GM18951 (cell line): ENCODE data around the gene GPHN.
"Not testable (repeated sequence)": the region's sequence is repeated elsewhere in the genome, so short reads cannot be mapped to it uniquely, and the experiment has no call there.

Experiments used
- POLR2A ChIP-seq: IDR thresholded peaks from 4 replicates; pipeline ENCODE4 v1.6.1; 2011; ENCODE audit warnings: mild to moderate bottlenecking; ENCODE audit not compliant: insufficient read length, insufficient read depth; ENCODE audit errors: extremely low read depth
- in situ Hi-C: fragments of 300-500 bp; cut with MboI; formaldehyde crosslinking; loops from one replicate; pipeline ENCODE4 v1.12.0; 2022; ENCODE audit warnings: low sequenced_read_pairs, mixed read lengths, inconsistent platforms; ENCODE audit not compliant: unreplicated experiment

The GPHN gene

GRCh38 chr14:66701813-66702212, 193.9 kb downstream of the GPHN start:
- no peak for TF ChIP-seq POLR2A
- in situ Hi-C loops: no loop called here

DNA sequence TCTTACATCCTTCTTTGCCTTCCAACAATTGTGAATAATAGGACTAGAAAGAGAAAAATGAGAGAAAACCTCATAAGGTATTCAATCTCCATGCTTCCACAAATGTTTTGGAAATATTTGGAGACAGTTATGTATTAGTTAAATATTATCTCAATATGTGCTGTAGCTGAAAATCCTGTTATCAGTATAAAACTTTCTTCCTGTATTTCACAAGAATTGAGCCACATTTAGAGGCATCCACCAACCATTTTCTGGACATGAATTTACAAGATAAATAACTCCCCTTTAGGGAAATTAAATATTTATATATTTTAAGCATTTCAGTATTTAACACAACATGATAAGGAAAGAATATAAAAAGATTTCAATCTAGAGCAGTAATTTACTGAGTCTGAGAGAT, 200.3 kb downstream of the GPHN start:
- no peak for TF ChIP-seq POLR2A
- in situ Hi-C loops: no loop called here

DNA sequence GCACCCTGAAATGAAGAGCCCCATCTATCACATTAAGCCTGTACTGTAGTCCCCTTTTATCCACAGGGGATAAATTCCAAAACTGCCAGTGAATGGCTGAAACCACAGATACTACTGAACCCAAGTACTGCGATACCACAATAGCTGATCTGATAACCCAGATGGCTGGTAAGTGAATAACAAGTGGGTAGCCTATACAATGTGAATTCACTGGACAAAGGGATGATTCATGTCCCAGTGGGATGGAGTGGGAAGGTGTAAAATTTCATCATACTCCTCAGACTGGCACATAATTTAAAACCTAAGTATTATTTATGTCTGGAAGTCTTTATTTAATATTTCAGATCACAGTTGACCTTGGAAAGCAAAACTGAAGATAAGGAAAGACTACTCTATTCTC, 201.3 kb downstream of the GPHN start:
- TF ChIP-seq POLR2A: no peak
- in situ Hi-C loops: no loop called here

DNA sequence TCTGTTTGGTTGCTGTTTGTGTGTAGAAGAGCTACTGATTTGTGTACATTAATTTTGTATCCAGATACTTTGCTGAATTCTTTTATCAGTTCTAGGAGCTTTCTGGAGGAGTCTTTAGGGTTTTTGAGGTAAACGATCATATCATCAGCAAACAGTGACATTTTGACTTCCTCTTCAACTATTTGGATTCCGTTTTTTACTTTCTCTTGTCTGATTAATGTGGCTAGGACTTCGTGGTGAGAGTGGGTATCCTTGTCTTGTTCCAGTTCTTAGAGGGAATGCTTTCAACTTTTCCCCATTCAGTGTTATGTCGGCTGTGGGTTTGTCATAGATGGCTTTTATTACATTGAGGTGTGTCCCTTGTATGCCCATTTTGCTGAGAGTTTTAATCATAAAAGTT, 206.3 kb downstream of the GPHN start:
- in situ Hi-C loops: not testable (repeated sequence)

GRCh38 chr14:66715313-66715712, 207.4 kb downstream of the GPHN start:
- in situ Hi-C loops: not testable (repeated sequence)

DNA sequence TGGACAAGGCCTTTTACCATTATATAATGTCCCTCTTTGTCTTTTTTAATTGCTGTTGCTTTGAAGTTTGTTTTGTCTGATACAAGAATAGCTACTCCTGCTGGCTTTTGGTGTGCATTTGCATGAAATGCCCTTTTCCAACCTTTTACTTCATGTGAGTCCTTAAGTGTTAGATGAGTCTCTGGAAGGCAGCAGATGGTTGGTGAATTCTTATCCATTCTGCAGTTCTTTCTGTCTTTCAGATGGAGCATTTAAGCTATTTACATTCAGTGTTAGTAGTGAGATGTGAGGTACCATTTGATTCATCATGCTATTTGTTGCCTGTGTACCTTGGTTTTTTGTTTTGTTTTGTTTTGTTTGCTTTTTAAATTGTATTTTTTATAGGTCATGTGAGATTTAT, 208.3 kb downstream of the GPHN start:
- in situ Hi-C loops: no loop called here
- no peak for TF ChIP-seq POLR2A

DNA sequence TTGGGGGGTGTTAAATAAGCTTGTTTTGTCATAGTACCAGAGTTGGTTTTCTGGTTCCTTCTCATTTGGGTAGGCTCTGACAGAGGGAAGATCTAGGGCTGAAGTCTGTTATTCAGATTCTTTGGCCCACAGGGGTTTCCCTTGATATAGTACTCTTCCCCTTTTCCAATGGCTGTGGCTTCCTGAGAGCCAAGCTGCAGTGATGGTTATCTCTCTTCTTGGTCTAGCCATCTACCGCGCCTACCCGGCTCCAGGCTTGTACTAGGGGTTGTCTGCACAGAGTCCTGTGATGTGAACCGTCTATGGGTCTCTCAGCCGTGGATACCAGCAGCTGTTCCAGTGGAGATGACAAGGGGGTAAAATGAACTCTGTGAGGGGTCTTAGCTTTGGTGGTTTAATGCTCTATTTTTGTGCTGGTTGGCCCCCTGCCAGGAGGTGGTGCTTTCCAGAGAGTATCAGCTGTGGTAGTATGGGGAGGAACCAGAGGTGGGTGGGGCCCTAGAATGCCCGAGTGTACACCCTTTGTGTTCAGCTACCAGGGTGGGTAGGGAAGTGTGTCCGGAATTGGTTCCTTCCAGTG, 209.7 kb downstream of the GPHN start:
- no peak for TF ChIP-seq POLR2A
- in situ Hi-C loops: no loop called here

DNA sequence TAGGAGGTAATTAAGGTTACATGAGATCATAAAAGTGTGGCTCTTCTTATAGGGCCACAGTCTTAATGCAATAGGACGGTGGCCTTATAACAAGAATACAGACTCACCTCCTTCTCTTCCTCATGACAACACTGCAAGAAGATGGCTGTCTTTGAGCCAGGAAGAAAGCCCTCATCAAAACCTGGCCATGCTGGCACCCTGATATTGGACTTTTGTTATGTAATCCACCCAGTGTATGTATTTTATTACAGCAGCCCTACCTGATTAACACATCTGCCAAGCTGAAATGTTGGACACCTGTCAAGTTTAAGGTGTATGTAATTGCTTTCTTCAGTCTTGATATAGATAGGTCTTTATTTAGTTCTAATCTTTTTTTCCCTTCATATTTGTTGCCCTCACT, 217.0 kb downstream of the GPHN start:
- no peak for TF ChIP-seq POLR2A
- in situ Hi-C loops: no loop called here

GRCh38 chr14:66731298-66731697, 223.4 kb downstream of the GPHN start:
- in situ Hi-C loops: not testable (repeated sequence)

DNA sequence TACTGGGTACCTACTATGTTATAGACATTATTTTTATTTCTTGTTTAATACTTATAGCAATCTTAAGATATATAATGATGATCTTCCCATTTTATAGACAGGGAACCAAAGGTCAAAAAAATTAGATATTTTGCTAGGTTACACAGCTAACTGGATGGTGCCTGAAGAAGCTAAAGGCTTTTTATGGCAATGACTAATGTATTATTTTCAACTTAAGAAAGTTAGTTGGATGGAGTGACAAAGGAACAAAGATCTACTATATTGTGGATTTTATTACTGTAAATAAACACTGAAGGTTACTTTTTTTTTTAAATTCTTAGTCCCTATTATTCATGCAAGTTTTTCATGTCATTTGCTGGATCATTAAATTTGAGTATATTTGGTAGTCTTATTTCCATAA, 227.9 kb downstream of the GPHN start:
- in situ Hi-C loops: no loop called here
- no peak for TF ChIP-seq POLR2A

DNA sequence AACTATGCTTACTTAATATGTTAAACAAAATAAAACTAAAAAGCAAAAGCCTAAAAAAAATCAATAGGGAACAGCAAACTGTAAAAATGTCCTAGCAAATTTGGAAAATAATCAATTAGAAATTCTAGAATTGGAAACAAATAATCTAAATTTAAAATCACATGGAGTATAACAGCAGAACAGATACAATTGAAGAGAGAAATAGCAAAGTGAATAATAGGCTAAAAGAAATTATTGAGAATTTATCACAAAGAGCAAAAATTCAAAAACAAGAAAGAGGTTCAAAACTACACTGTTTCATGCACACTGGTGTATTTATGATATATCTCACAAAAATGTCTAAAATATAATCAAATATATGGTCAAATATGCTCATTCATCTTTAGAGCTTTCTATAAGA, 231.9 kb downstream of the GPHN start:
- TF ChIP-seq POLR2A: no peak
- in situ Hi-C loops: no loop called here

DNA sequence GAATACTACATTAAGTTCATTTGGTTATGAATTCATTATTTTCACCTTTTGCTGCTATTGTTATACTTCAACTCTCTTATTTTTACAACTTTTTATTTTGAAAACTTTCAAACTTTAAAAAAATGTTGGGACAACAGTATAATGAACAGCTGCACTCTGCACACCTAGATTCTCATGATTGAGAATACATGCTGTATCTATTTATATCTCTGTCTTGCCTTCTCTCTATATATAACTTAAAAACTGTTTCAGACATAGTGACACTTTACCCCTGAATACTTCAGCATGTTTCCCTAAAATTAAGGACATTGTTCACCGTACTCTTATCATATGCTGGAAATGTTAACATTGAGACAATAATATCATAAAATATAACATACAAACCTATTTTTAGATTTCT, 237.1 kb downstream of the GPHN start:
- in situ Hi-C loops: no loop called here
- TF ChIP-seq POLR2A: no peak

DNA sequence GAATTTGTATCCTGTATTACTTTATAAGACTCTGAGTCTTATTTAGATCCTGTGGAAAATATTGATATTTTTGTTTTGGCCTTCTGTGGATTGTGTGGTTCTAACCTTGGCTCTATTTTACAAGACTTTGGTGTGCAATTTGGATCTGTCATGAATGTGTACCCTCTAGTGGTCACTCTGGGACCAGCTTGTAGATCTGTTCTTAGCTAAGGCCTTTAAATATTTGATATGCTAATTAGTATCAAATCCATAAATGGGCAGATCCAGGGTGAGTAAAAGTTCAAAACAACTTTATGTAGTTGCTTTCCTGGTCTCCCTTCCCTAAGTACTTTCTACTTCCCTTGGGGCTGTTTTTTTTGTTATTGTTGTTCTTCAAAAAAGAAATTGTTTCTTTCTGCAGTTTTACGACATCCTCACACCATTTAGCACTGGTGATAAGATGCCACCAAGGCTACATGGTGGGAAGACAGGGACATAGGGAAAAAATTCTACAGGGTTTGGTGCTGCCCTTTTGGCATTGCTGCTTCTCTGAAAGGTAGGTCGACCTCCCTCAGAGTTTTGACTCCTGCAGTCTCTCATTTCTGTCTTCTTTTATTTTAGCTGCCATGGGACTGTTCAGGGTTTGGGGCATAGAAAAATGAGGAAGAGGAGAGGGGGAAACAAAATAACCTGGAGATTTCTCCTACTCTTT, 238.5 kb downstream of the GPHN start:
- in situ Hi-C loops: no loop called here

GRCh38 chr14:66752109-66752508, 244.2 kb downstream of the GPHN start:
- TF ChIP-seq POLR2A: no peak
- in situ Hi-C loops: no loop called here

More for the DNA sequence above, 238.5 kb downstream of the GPHN start:
- no peak for TF ChIP-seq POLR2A
